Bronchial epithelial cell (primary cell): Measurements from ENCODE around the gene CD84. TPM values are rescaled to one million over a fixed set of nuclear protein-coding genes. Genes with fewer than 3 reads are reported as not detected.

ENCODE experiments used
- DNase-seq: peaks from one replicate; pipeline ENCODE4 v3.0.0-alpha.2; 2010; ENCODE audit warnings: low read depth
- FAIRE-seq: peaks from 2 replicates; lab custom pipeline; 2011; peaks lifted over from hg19 to GRCh38; lab: Jason Lieb, UNC
- H3K27me3 ChIP-seq: 2 replicates; pipeline ENCODE4 v1.5.1; 2011; ENCODE audit warnings: low read length; ENCODE audit not compliant: control insufficient read depth, insufficient read depth
- H3K36me3 ChIP-seq: 2 replicates; pipeline ENCODE4 v1.5.1; 2011; ENCODE audit warnings: low read length; ENCODE audit not compliant: control insufficient read depth, insufficient read depth
- H3K4me3 ChIP-seq: 2 replicates; pipeline ENCODE4 v1.5.1; 2011; ENCODE audit warnings: mild to moderate bottlenecking, low read depth, low read length, control low read depth
- CTCF ChIP-seq: IDR thresholded peaks from 2 replicates; pipeline ENCODE4 v1.5.1; 2011; ENCODE audit warnings: mild to moderate bottlenecking, moderate library complexity, low read length, control low read depth, inconsistent platforms; ENCODE audit not compliant: insufficient read depth, severe bottlenecking
- total RNA-seq: library from RNA; depleted of rRNA; stranded (reverse); fragments of >200 nt; gene quantifications from 2 replicates; pipeline ENCODE4 v1.2.1, GENCODE V29; 2014

CD84 gene
- total RNA-seq, 1 donor from 2014 or later: not detected

GRCh38 chr1:160625321-160625720 lies 46.0 kb upstream of the CD84 start:
- H3K36me3 ChIP-seq: no peaks in the 10 kb centered on the region
- DNase-seq (no peak), FAIRE-seq (no peak)
- no peak overlapping the region for H3K4me3 ChIP-seq
- H3K27me3 ChIP-seq: no peaks in the 10 kb centered on the region
- TF ChIP-seq CTCF: no peak

- TF ChIP-seq CTCF: no peak
- Histone ChIP-seq H3K36me3 (no peaks in the 10 kb centered on the region), H3K27me3 (no peaks in the 10 kb centered on the region), H3K4me3 (no peak overlapping the region)
- FAIRE-seq: no peak
- DNase-seq: no peak
Measured at GRCh38 chr1:160624464-160624863, 45.2 kb upstream of the CD84 start.

GRCh38 chr1:160623862-160624261 lies 44.6 kb upstream of the CD84 start:
- H3K36me3 ChIP-seq: no peaks in the 10 kb centered on the region
- FAIRE-seq (no peak), DNase-seq (no peak)
- H3K27me3 ChIP-seq: no peaks in the 10 kb centered on the region
- TF ChIP-seq CTCF: no peak
- no peak overlapping the region for H3K4me3 ChIP-seq

GRCh38 chr1:160623227-160623633 lies 43.9 kb upstream of the CD84 start:
- H3K36me3 ChIP-seq: no peaks in the 10 kb centered on the region
- no peak overlapping the region for H3K4me3 ChIP-seq
- no peaks in the 10 kb centered on the region for H3K27me3 ChIP-seq
- FAIRE-seq (no peak), DNase-seq (no peak)
- no peak for TF ChIP-seq CTCF

- H3K4me3 ChIP-seq: no peak overlapping the region
- DNase-seq (no peak), FAIRE-seq (no peak)
- no peak for TF ChIP-seq CTCF
- no peaks in the 10 kb centered on the region for H3K36me3 ChIP-seq
- no peaks in the 10 kb centered on the region for H3K27me3 ChIP-seq
Measured at GRCh38 chr1:160622501-160623226, 43.4 kb upstream of the CD84 start.
